ENCODE data around the gene ITGB3. TPM values are rescaled to one million over a fixed set of nuclear protein-coding genes. Genes with fewer than 3 reads are reported as not detected.

Gene ITGB3
- total RNA-seq, 1 donor from 2014 or later, result 1.7 TPM

DNA sequence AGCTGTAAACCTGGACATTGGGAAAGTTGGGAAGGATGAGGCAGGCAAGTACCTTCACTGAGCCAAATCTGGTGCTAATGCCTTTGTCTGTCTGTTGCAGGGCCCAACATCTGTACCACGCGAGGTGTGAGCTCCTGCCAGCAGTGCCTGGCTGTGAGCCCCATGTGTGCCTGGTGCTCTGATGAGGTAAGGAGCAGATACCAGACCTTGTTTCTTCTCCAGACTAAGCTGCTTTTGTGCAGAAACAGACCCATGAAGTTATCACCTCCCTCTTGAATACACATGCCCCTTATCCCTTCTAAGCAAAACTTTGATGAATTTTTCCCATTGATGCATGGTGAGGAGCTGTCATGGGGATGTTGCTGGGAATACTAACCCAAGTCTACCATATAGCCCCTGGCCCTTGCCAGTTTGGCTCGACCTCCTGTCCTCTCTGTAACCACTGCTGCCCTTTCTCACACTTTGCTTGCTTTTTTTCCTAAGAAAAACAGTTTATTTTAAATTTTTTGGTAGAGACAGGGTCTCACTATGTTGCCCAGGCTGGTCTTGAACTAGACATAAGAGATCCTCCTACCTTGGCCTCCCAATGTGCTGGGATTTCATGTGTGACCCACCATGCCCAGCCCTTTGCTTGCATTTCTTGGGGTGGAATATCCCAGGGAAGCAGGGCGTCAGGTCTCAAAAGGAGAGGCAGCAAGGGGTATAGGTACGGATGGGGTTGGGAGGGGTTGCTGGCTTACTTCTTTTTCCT lies 20.9 kb downstream of the ITGB3 start:
- intact Hi-C loops (cut with micrococcal nuclease), result no loop called here

DNA sequence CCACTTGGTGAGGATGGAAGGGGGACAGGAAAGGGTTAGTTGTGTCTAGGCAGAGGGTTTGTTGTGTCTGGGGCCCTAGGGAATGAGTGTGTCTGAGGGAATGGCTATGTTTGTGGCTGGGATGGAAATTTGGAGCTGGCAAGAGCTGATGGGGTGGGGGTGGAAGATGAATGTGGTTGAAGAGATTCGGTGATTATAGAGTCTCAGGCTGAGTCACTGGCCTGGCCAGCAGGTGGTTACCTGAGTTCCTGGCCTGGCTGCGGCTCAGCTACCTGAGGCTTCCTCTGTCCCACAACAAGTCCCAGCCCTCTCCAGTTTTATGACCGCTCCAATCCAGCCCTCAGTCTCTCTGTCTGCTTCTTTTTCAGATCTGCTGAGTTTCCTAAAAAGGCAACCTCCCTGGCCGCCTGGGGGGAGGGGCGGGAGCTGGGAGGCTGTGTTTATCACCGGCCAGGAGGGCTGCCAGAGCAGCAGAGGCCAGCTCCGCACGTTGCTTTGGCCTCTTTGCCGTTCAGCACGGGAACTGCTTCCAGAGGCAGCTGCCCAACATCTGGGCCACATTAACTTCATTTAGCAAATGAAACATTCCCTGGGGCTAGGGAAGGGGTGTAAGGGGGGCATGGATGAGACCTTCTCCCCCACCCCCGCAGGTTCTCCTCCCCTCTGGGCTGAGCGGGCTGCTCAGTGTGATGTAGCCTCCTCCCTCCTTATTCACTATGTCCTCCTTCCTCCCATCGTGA lies 21.8 kb downstream of the ITGB3 start:
- intact Hi-C loops (cut with micrococcal nuclease), result no loop called here

DNA sequence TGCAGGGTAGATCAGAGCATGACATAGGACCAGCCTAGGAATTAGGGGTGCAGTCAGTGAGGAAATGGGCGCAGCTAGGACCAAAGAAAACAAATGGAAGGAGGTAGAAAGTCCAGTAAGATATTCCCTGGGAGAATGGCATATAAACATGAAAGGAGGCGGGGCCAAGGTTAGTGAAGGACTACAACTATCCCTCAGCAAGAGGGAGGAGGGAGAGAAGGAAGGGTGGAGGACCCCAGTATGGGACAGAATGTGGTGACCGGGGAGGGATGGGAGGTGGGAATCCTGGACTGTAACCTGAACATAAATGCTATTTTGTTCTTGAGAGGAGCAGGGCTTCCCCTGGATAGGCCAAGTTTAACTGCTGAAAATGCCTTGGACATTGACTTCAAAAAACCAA lies 22.8 kb downstream of the ITGB3 start:
- intact Hi-C loops (cut with micrococcal nuclease), result no loop called here

DNA sequence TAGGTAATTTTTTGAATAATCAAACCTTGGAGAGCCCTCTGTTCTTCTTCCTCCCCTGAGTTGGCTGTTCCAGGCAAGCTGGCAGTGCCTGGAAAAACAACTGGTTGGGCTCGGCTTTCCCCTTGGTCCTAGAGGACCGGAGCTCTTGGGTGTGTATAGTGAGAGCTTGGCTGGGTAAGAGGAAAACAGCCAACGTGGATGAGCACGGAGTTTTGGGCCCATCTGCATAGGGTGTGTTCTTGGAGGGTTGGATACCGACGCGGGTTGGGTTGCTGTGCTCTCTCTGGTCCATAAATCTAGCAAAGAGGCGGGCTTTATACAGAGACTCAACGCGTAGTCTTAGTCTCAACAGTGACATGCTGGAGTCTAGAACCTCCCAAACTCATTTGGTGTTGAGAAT lies 23.2 kb downstream of the ITGB3 start:
- intact Hi-C loops (cut with micrococcal nuclease), result no loop called here

DNA sequence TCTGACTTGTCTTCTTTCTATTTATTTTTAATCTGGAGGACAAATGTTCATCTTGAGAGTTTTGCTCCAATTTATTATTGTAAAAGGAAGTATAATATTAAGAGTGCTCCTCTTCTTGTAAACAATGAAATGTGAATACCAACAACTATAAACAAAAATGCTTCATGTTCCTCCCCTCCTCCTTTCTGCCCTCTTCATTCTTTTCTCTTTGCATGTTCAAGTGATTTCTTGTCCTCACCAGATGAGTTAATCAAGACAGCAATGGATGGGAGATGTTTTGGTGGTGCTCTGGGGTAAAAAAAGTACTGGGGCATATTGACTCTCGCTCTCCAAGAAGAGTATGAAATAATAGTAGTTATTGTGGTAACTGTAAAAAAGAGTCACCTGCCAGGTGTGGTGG lies 24.3 kb downstream of the ITGB3 start:
- intact Hi-C loops (cut with micrococcal nuclease), result no loop called here

DNA sequence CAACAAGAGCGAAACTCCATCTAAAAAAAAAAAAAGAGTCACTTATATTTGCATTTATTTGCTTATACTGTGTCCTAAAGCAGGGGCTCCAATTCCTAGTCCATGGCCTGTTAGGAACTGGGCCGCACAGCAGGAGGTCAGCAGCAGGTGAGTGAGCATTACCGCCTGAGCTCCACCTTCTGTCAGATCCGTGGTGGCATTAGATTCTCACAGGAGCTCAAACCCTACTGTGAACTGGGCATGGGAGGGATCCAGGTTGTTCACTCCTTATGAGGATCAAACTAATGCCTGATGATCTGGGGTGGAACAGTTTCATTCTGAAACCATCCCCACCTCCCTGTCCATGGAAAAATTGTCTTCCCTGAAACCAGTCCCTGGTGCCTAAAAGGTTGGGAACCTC lies 24.9 kb downstream of the ITGB3 start:
- intact Hi-C loops (cut with micrococcal nuclease), result no loop called here

DNA sequence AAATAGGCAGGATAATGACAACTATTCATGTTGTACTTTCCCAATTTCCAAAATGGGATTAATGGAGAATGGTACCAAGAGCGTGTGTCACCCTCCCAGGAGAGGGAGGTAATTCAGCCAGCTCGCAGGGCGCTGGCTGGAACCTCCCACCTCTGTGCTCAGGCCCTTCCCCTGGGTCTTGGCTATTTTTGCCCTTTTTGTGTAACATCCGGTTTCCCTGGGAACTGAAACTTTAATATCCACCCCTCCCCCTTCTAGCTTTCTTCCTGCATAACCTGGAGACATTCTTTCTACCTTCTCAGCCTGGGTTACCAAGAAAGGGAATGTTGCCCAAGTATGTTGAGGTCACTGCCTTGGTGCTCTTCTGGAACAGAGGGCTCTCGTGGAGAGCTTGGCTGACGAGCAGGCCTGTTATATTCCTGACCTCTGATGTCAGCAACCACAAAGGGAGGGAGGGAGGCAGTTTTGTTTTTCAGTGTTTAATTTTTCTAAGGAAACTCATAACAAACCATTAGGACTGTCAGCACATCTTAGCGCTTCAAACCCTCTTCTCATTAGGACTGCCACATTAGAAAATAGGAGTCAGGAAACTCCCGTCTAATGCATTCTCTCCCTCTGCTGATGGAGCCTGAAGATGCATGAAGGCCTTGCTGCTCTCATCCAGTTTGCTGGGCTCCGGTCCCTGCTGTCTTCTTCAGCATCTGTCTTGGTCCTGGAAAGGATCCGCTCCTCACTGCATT lies 25.6 kb downstream of the ITGB3 start:
- intact Hi-C loops (cut with micrococcal nuclease), result no loop called here

DNA sequence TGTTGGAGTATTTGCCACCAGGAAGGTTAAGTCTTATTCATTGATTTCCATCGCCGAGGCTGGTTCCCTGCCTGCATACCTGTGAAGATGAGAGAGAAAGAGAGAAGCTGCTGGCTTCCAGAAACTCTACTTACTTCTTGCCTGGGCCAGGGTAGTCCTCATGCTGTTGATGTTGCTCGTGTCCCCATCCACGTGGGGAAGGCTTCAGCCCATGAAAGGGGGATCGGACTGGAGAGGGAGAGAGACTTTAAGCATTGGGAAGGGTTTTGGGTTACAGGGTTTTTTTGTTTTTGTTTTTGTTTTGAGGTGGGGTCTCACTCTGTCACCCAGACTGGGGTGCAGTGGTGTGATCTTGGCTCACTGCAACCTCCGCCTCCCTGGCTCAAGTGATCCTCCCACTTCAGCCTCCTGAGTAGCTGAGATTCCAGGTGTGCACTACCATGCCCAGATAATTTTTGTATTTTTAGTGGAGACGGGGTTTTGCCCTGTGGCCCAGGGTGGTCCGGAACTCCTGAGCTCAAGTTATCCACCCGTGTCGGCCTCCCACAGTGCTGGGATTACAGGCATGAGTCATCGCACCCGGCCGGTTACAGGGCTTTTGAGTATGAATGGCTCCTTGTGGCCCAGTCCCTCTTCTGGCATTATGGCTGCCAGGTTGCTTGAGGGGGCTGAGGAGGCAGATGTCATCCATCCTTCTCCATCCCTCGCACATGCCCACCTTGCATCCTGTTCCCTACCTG lies 26.6 kb downstream of the ITGB3 start:
- intact Hi-C loops (cut with micrococcal nuclease), result no loop called here

DNA sequence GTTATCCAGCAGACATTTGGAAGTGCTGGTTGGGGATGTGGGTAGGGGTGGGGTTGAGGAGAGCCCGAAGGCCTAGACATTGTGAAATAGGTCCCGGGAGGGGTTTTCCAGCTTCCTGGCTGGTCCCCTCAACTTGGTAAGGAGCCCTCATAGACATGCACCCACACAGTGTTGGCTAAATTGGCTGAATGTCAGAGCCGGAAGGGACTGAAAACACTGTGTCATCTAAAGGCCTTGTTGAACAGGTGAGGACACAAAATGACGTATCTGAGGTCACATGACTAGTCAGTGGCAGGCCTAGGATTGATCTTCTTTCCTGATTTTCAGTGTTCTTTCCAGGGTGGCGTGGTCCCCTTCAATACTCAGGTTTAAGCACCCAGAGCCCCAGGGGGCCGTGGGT lies 27.6 kb downstream of the ITGB3 start:
- intact Hi-C loops (cut with micrococcal nuclease), result no loop called here

DNA sequence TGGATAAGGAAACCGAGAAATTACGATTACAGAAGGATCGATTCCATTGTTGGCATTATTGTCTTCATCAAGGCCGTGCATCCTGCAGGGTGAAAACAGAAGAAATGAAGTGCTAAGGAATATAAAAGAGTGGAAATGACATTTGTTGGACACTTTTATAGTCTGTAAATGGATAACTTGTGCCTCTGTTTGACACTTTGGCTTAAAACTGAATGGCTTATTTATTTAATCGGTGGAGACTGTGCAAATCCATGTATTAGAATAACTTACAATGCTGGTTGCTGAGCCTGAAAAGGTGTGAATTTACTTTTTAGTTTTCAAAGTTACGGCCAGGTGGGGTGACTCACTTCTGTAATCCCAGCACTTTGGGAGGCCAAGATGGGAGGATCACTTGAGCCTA lies 31.4 kb downstream of the ITGB3 start:
- intact Hi-C loops (cut with micrococcal nuclease), result no loop called here

DNA sequence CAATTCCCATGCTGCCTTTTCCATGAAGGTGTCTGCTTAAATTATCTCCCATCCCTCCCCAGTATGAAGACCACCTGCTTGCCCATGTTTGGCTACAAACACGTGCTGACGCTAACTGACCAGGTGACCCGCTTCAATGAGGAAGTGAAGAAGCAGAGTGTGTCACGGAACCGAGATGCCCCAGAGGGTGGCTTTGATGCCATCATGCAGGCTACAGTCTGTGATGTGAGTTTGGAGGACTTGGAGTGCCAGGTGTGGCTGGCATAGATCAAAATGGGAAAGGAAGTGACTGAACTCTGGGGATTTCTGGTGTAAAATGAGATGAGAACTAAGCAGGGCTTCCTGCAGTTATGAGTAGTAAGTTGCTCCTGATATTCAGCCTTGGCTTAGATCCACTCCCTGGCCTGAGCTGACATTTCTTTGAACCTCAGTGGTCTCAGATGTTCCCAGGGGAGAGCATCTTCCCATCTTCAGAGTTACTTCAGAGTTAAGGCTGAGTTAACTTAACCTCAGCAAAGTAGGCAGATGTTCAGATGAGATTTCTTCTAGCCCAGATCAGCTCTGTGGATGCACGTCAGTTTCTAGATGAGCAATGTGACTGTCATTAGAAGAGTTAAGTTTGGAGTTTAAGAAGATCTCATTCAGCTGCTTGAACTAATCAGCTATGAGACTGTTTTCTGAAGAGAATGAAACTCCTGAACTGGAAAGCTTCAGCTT lies 32.7 kb downstream of the ITGB3 start:
- intact Hi-C loops (cut with micrococcal nuclease), result no loop called here

DNA sequence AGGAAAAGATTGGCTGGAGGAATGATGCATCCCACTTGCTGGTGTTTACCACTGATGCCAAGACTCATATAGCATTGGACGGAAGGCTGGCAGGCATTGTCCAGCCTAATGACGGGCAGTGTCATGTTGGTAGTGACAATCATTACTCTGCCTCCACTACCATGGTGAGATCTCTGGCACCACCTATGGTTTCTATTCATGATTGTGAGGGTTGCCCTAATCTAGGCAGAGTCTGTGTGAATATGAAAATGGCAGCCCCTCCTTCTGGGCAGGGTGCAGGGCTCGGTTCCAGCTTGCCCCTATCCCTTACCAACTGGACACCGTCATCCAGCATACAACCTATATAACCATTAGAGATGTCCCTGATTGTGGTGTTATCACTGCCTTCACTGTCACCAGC lies 33.4 kb downstream of the ITGB3 start:
- intact Hi-C loops (cut with micrococcal nuclease), result no loop called here

DNA sequence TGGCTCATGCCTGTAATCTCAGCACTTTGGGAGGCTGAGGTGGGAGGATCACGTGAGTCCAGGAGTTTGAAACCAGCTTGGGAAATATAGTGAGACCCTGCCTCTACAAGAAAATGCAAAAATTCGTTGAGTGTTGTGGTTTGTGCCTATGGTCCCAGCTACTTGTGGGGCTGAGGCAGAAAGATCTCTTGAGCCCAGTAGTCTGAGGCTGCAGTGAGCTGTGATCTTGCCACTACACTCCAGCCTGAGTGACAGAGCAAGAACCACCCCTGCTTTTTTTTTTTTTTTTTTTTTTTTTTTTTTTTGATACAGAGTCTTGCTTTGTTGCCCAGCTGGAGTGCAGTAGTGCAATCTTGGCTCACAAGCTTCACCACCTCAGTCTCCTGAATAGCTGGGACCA lies 34.0 kb downstream of the ITGB3 start:
- intact Hi-C loops (cut with micrococcal nuclease), result no loop called here

DNA sequence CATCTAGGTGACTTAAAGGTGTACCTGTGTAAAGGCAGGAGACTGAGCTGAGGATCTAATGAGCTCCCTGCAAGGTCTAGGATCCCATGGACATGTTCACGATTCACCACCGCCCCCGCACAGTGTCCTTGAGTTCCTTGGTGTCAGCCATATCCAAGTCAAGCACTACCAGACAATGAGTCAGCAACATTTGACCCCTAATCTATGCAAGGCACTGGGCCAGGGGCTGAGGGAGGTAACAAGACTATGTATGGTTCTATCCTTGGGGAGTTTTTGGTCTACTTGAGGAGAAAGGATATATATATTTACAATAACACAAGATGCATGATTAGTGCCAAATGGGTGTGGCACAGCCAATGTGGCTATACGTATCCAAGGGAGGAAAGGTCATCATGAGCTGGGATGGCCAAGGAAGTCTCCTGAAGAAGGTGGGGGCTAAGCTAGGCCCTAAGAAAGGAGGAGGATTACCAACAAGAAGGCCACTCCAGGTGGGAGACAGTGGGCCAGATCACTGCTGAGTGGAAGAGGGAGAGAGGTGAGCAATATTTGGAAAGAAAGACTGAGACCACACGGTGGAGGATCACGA lies 35.0 kb downstream of the ITGB3 start:
- intact Hi-C loops (cut with micrococcal nuclease), result no loop called here

DNA sequence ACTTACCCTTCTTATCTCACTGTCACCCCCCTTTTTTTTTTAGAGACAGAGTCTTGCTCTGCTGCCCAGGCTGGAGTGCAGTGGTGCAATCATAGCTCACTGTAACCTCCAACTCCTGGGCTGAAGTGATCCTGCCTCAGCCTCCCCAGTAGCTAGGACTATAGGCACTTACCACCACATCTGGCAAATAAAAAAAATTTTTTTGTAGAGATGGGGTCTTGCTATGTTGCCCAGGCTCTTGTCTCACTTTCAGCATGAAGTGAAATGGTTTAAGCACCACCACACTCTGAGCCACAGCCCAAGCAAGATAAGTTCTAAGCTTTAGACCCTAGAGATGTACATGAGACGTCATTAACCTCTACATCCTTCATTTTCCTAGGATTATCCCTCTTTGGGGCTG lies 35.7 kb downstream of the ITGB3 start:
- intact Hi-C loops (cut with micrococcal nuclease), result no loop called here

DNA sequence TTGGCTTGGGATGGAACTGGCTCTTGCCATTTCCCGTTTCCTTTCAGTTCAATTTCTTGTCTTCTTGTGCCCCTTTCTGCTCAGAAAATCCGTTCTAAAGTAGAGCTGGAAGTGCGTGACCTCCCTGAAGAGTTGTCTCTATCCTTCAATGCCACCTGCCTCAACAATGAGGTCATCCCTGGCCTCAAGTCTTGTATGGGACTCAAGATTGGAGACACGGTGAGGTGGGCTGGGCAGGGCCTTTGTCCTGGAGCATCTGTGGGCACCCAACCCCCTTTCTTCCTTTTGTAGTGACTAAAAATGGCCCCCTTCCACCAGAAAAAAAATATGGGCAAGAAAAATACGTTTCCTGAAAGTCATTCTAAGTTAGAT lies 37.2 kb downstream of the ITGB3 start:
- intact Hi-C loops (cut with micrococcal nuclease), result no loop called here

DNA sequence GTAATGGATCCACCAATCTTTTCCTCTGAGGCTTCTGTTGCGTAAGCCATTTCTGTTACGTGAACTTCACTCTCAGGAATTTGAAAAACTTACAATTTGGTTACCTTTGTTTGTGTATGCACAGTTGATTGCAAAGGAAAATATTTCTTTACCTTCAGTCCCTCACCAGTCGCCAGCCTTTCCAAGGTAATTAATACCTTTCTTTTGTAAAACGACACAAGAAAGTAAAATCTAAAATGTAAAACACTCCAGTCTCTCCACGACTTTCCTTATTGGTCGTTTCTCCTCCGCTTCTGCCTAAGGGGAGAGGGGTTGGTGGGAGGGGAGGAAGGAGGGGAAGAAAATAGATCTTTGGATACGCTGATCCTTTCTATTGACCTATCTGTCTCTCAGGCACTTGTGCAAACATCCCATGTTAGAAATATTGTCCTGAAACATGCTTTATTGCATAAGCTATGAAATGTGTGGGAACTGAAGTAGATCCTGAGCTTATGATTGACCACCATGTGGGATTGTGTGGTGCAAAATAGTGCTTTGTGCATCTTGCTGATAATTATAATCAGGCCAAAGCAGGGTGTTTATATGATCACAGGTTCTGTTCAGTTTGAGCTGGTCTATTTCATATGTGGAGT lies 37.7 kb downstream of the ITGB3 start:
- intact Hi-C loops (cut with micrococcal nuclease), result no loop called here

DNA sequence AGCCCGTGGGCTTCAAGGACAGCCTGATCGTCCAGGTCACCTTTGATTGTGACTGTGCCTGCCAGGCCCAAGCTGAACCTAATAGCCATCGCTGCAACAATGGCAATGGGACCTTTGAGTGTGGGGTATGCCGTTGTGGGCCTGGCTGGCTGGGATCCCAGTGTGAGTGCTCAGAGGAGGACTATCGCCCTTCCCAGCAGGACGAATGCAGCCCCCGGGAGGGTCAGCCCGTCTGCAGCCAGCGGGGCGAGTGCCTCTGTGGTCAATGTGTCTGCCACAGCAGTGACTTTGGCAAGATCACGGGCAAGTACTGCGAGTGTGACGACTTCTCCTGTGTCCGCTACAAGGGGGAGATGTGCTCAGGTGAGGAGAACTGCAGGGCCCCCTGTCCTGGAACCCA lies 38.6 kb downstream of the ITGB3 start:
- intact Hi-C loops (cut with micrococcal nuclease), result no loop called here

DNA sequence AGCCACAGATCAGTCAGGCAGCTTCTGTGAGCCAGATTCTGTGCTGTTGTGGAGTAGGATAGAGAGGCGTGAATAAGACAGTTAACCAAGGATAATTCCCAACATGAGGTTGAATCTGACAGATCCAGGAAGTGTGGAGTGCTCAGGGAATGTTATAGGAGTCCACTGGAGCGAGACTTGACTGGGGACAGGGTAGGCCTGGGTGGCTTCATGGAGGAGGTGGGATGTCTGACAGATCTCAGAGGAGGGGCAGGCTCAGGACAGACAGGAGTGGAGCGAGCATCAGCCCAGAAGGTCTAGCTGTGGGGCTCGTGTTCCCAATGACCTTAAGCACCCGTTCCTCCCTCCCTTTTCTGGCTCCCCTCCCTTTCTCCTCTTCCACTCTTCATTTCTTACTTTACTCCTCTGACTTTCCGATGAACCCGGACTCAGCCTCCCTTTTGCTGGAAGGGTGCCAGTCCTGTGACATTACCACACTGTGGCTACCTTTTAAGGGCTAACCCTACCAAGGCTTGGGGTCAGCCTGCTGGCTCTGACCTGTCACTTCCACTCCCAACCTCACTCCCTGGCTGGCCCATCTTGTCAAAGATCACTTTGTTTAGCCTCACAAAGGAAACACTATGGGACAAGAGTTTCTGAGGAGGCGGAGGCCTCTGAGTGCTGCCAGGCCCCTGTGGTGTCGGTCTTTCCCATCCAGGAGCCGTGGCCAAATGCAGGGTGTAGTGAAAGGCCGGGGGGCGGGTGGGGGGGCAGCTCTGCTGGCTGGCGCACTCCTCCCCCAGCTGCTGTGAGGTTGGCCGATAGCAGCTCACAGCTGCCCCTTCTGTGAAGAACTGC lies 41.6 kb downstream of the ITGB3 start:
- intact Hi-C loops (cut with micrococcal nuclease), result no loop called here
